ENCODE results near the gene GSN.

The GSN gene

GRCh38 chr9:121328476-121328875 is 60.5 kb downstream of the GSN start:
- no peak for FAIRE-seq

DNA sequence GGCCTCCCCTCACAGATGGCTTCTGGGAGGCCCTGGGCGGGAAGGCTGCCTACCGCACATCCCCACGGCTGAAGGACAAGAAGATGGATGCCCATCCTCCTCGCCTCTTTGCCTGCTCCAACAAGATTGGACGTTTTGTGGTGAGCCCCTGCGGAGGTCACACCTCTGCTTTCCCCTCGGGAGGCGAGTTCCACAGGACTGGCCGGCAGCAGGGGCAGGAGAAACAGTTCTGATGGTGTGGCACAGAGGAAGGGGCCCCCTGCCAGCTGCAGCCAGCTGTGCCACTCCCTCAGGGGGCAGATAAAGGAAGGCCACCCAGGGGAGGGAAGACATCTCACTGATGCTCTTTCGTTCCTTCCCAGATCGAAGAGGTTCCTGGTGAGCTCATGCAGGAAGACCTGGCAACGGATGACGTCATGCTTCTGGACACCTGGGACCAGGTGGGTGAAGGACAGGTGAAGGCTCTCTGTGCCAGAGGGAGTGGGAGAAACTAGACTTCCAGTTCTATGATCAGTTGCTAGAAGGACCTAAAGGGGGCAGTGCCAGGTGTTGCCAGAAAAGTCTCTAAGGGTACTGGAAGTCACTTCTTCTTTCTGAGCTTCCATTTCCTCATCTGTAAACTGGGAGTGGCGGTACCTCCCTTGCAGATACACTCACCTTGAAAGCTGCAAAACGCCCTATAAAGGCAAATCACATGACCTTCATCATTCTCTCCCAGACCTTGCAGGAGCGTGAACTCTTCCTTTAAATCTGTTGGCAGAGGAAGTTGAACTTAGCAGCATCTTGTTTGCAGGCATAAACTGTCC is 61.1 kb downstream of the GSN start:
- no peak for TF ChIP-seq POLR2A (IDR thresholded peaks at IDR 0.05; ENCODE audit: low read depth, low read length)
- no peak for DNase-seq (ENCODE audit: insufficient read length, low spot score)
- no peak for FAIRE-seq

More at GRCh38 chr9:121328476-121328875, 60.5 kb downstream of the GSN start:
- DNase-seq (ENCODE audit: insufficient read length, low spot score): no peak
- no peak for TF ChIP-seq POLR2A (IDR thresholded peaks at IDR 0.05; ENCODE audit: low read depth, low read length)

DNA sequence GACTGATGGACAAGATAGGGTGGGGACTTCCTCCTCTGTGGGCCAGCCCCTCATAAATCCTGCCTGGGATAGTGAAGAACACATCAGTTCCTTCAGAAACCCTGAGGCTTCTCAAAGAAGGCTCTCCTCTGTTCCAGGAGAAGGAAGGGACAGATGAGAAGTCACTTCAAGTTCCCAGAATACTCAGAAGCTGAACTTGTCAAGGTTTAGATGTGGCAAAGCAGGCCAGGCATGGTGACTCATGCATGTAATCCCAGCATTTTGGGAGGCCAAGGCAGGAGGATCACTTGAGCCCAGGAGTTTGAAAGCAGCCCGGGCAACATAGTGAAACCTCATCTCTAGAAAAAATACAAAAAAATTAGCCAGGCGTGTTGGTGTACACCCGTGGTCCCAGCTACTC is 63.6 kb downstream of the GSN start:
- DNase-seq (ENCODE audit: insufficient read length, low spot score) (no peak), FAIRE-seq (no peak)
- no peak for TF ChIP-seq POLR2A (IDR thresholded peaks at IDR 0.05; ENCODE audit: low read depth, low read length)

DNA sequence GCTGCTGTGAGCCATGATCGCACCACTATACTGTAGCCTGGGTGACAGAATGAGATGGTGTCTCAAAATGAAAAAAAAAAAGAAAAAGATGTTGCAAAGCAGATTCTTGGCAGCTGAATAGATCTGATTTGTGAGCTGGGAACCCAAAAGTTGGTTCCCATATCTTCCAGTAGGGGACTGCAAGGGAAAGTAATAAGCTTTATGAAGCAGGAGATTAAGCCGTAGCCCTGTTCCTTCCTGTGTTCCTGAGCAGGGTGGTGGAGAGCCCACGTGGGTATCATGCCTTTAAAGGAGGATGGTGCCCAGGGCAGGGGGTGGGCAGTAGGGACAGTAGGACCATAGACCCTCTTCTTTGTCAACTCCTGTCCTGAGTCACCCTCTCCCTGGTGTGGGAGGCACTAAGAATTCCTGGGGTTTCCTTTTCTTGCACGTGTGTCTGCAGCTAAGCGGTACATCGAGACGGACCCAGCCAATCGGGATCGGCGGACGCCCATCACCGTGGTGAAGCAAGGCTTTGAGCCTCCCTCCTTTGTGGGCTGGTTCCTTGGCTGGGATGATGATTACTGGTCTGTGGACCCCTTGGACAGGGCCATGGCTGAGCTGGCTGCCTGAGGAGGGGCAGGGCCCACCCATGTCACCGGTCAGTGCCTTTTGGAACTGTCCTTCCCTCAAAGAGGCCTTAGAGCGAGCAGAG is 64.2 kb downstream of the GSN start:
- no peak for FAIRE-seq
- no peak for TF ChIP-seq POLR2A (IDR thresholded peaks at IDR 0.05; ENCODE audit: low read depth, low read length)
- DNase-seq (ENCODE audit: insufficient read length, low spot score): no peak

DNA sequence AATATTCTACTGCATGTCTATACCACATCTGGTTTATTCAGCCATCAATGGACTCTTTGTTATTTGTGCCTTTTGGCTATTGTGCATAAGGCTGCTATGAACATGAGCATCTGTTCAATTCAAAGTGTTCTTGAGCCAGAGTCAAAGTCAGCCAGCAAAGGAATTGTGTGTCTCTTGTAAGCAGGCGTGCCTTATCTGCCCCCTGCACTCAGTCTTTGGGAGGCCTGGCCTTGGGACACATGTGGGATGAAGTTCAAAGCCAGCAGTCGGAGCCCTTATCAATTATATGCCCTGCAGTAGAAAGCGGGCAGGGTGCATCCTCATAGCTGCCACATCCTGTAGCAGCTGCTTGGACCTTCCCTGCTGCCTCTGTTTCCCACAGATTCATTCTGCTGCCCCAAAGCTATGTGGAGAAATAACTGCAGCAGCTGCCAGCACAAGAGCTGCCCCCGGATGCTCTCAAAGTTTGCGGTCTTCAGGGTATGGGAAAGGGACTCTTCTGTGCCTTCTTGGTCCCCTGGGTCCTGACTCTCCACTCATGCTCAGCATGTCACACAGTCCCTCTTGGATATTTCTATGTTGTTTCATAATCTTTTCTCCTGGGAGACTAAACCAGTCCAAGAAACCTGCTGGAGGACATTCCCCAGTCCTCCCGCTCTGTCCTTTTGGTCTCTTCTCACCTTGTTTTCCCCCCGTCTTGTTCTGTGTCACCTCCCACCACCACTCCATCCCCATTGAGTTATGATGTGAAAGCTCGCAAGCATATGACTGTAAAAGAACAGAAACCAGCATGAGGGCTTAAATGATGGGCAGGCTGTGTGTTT is 66.2 kb downstream of the GSN start:
- TF ChIP-seq POLR2A (IDR thresholded peaks at IDR 0.05; ENCODE audit: low read depth, low read length): no peak
- DNase-seq (ENCODE audit: insufficient read length, low spot score): no peak
- no peak for FAIRE-seq

DNA sequence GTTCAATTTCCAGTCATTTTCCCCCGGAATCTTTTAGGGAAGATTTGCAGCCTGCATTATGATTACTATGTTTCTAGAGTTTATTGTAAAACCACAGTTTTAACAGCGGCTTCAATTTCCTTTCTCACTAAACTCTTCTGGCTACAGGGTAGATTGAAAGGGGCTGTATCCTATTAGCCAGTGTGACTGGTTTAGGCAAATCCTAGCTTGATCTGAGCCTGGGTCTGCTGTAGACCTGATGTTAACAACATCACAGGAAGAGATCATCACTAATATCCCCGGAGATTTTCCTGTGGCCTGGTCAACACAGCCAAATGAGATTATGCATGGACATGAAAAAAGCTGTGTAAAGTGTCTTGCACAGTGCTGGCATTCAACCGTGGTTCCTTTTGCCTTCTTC is 68.7 kb downstream of the GSN start:
- FAIRE-seq (no peak), DNase-seq (ENCODE audit: insufficient read length, low spot score) (no peak)
- no peak for TF ChIP-seq POLR2A (IDR thresholded peaks at IDR 0.05; ENCODE audit: low read depth, low read length)

- TF ChIP-seq POLR2A (IDR thresholded peaks at IDR 0.05; ENCODE audit: low read depth, low read length): no peak
- FAIRE-seq (no peak), DNase-seq (ENCODE audit: insufficient read length, low spot score) (no peak)
Observed at GRCh38 chr9:121339437-121339836, 71.5 kb downstream of the GSN start.

DNA sequence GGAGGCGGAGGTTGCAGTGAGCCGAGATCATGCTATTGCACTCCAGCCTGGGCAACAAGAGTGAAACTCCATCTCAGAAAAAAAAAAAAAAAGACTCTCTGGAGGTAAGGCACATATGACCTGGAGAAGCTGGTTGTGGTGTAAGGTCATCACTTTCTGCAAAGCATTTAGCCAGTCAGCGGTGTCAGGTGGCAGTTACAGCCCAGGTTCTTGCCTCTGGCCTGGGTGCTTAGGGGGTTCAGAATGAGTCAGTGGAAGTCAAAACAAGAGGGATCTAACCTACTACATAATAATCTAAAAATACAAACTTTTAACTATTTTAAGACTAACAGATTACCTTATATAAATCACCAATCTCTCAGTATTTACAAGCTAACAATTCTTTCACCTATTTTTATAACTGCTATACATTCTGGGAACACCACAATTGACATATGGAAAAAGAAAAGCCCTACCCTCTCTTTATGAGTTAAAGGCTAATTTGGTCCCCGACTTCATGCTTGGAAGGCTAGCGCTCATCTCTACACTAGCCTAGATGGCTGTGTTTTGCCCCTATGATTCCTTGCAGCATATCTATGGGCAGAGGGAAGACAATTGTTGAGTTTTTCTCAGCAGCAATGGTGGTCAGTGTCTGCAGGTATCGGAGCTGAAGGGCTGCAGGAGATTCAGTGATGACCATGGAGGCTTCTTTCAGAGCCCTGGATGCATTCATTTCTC is 72.9 kb downstream of the GSN start:
- DNase-seq (ENCODE audit: insufficient read length, low spot score) (no peak), FAIRE-seq (peak; percentile 30)
- no peak for TF ChIP-seq POLR2A (IDR thresholded peaks at IDR 0.05; ENCODE audit: low read depth, low read length)

DNA sequence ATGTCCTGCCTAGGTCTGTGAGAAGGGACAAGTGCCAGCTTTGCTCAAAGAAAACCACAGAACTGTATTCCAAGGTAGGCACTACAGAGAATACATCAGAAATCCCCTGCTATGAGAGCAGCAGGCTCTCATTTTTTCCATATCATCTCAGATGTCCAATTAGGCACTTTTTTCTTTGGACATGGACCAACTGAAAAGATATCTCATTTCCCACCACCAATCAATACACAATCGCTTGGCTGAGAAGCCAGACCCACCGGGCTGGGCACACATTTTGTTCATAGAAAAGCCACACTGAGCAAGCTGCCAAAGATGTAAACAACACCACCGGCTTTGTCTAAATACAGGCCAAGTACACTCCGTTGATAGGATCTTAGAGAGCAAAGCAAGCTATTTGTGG is 76.2 kb downstream of the GSN start:
- FAIRE-seq (no peak), DNase-seq (ENCODE audit: insufficient read length, low spot score) (no peak)
- no peak for TF ChIP-seq POLR2A (IDR thresholded peaks at IDR 0.05; ENCODE audit: low read depth, low read length)

GRCh38 chr9:121345070-121345469 is 77.1 kb downstream of the GSN start:
- FAIRE-seq (peak; percentile 50), DNase-seq (ENCODE audit: insufficient read length, low spot score) (no peak)
- TF ChIP-seq POLR2A (IDR thresholded peaks at IDR 0.05; ENCODE audit: low read depth, low read length): no peak

GRCh38 chr9:121348221-121348620 is 80.3 kb downstream of the GSN start:
- no peak for DNase-seq (ENCODE audit: insufficient read length, low spot score)
- no peak for FAIRE-seq
- no peak for TF ChIP-seq POLR2A (IDR thresholded peaks at IDR 0.05; ENCODE audit: low read depth, low read length)

DNA sequence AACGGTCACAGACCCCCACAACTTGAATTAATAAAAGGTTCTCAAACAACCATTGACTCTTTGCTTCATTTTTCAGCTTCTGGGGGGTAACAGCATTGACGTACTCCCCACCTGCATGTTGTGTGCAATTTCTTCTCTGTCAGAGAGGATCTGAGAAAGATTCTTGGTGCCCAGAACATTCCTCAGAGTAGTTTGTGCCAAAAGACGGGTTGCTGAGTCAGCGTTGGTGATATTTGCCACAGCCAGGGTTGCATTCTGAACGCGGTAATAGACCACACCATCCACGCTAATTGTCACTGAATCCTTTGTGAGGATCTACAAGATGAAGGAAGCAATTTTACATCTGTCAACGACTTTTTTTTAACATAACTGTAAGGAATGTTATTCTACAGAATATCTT is 81.0 kb downstream of the GSN start:
- FAIRE-seq: no peak
- TF ChIP-seq POLR2A (IDR thresholded peaks at IDR 0.05; ENCODE audit: low read depth, low read length): no peak
- DNase-seq (ENCODE audit: insufficient read length, low spot score): no peak

DNA sequence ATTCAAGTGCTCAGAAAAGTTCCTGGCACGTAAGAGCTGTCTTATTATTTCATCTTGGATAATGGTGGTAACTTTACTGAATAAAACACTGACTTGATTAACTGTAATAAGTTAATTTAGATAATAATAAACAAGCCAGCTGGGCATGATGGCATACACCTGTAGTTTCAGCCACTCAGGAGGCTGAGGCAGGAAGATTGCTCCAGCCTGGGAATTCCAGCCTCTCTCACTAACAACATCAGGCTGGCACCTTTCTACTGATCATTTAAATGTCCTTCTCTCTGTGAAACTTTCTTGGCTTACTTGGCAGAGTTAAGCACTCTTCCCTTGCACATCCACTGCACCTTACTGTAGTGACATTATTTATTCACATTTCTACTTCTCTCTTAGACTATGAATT is 82.1 kb downstream of the GSN start:
- no peak for DNase-seq (ENCODE audit: insufficient read length, low spot score)
- no peak for TF ChIP-seq POLR2A (IDR thresholded peaks at IDR 0.05; ENCODE audit: low read depth, low read length)
- no peak for FAIRE-seq
